Upper lobe of right lung (tissue), 1 donor: ENCODE results near the gene TOMM6. TPM values are rescaled to one million over a fixed set of nuclear protein-coding genes. Genes with fewer than 3 reads are reported as not detected.

ENCODE experiments used
- ATAC-seq: fragments of 200-7000 bp; cut with Tn5 transposase; one replicate; pipeline ENCODE4 v1.9.1; 2020; ENCODE audit warnings: mild to moderate bottlenecking, moderate library complexity
- DNase-seq: peaks from one replicate; pipeline ENCODE4 v3.0.0-alpha.2; 2020
- H3K27ac ChIP-seq: fragments of 200-600 bp; one replicate; pipeline ENCODE4 v1.8.0; 2022
- H3K27me3 ChIP-seq: fragments of 200-600 bp; one replicate; pipeline ENCODE4 v1.8.0; 2022; ENCODE audit warnings: mild to moderate bottlenecking
- H3K36me3 ChIP-seq: fragments of 200-600 bp; one replicate; pipeline ENCODE4 v1.8.0; 2022
- H3K4me1 ChIP-seq: fragments of 200-600 bp; one replicate; pipeline ENCODE4 v1.8.0; 2022
- H3K4me3 ChIP-seq: fragments of 200-600 bp; one replicate; pipeline ENCODE4 v1.8.0; 2022; ENCODE audit warnings: mild to moderate bottlenecking
- H3K9me3 ChIP-seq: fragments of 200-600 bp; one replicate; pipeline ENCODE4 v1.8.0; 2022
- intact Hi-C: fragments of 100-400 bp; cut with DNase I; formaldehyde crosslinking; loops from one replicate; pipeline ENCODE4 v1.11.0; 2022
- total RNA-seq: library from RNA; stranded (reverse); fragmentation: NEBNext Ultra II Directional; extraction: Animal tissue kit (Norgen Biotek cat#: 25700); gene quantifications from one replicate; pipeline ENCODE4 v1.2.1, GENCODE V29; 2021
- TF ChIP-seq, protein P1 (sequence below): fragments of 200-600 bp; IDR thresholded peaks from one replicate; pipeline ENCODE4 v1.8.0; 2022; ENCODE audit warnings: antibody characterized with exemption
- donor health status: DM: no; HTN: yes; CAD: no; lungs with severe emphysema.

TOMM6 gene
- total RNA-seq, 1 donor from 2014 or later = 138 TPM

GRCh38 chr6:41779788-41780550 is 7.5 kb upstream of the TOMM6 start, which contains the start of gene FRS3:
TSS of gene FRS3 (minus strand) at chr6:41779900. CDS start at chr6:41776987, 2,913 bp downstream.
- H3K4me3 ChIP-seq = peak within 1 kb of the TSS; percentile 81
- peak within 1 kb of the TSS; percentile 85 for H3K27ac ChIP-seq
- intact Hi-C loops = loop anchor here (10.0 kb wide), 1 partner anchor 155 kb away; no protein-coding TSS in a partner anchor
- H3K9me3 ChIP-seq = no peaks in the 10 kb centered on the region
- H3K36me3 ChIP-seq = peaks cover 16% of the 10 kb centered on the region
- H3K27me3 ChIP-seq = no peaks in the 10 kb centered on the region
- H3K4me1 ChIP-seq = peaks cover 36% of the 10 kb centered on the region
- ATAC-seq = peak; percentile 94
- TF ChIP-seq, protein P1, sequence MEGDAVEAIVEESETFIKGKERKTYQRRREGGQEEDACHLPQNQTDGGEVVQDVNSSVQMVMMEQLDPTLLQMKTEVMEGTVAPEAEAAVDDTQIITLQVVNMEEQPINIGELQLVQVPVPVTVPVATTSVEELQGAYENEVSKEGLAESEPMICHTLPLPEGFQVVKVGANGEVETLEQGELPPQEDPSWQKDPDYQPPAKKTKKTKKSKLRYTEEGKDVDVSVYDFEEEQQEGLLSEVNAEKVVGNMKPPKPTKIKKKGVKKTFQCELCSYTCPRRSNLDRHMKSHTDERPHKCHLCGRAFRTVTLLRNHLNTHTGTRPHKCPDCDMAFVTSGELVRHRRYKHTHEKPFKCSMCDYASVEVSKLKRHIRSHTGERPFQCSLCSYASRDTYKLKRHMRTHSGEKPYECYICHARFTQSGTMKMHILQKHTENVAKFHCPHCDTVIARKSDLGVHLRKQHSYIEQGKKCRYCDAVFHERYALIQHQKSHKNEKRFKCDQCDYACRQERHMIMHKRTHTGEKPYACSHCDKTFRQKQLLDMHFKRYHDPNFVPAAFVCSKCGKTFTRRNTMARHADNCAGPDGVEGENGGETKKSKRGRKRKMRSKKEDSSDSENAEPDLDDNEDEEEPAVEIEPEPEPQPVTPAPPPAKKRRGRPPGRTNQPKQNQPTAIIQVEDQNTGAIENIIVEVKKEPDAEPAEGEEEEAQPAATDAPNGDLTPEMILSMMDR = peak; percentile 80
- DNase-seq = peak; percentile 99

- H3K36me3 ChIP-seq = peaks cover 9% of the 10 kb centered on the region
- TF ChIP-seq, protein P1 = no peak
- intact Hi-C loops = loop anchor here (10.0 kb wide), 1 partner anchor 154 kb away; no protein-coding TSS in a partner anchor
- peak within 1 kb of the TSS; percentile 85 for H3K27ac ChIP-seq
- H3K4me3 ChIP-seq = peak within 1 kb of the TSS; percentile 81
- H3K27me3 ChIP-seq = no peaks in the 10 kb centered on the region
- no peaks in the 10 kb centered on the region for H3K9me3 ChIP-seq
- peaks cover 44% of the 10 kb centered on the region for H3K4me1 ChIP-seq
- ATAC-seq (peak; percentile 40), DNase-seq (peak; percentile 82)
Measured at GRCh38 chr6:41780551-41781365, 6.7 kb upstream of the TOMM6 start, which contains the start of gene PRICKLE4. TSS of gene PRICKLE4 (plus strand) at chr6:41780782. CDS start at chr6:41783474, 2,692 bp downstream.

- ATAC-seq = peak; percentile 14
- no peaks in the 10 kb centered on the region for H3K9me3 ChIP-seq
- DNase-seq = peak; percentile 81
- H3K27me3 ChIP-seq = no peaks in the 10 kb centered on the region
- H3K4me1 ChIP-seq = peaks cover 49% of the 10 kb centered on the region
- TF ChIP-seq, protein P1 = no peak
- H3K27ac ChIP-seq = peak overlapping the region; percentile 85
- intact Hi-C loops = loop anchor here (10.0 kb wide), 1 partner anchor 153 kb away; no protein-coding TSS in a partner anchor
- H3K36me3 ChIP-seq = peaks cover 5% of the 10 kb centered on the region
- peak overlapping the region; percentile 81 for H3K4me3 ChIP-seq
Measured at GRCh38 chr6:41781366-41781730, 6.1 kb upstream of the TOMM6 start.

- Histone ChIP-seq H3K27ac (no peak overlapping the region), H3K27me3 (no peaks in the 10 kb centered on the region), H3K36me3 (no peaks in the 10 kb centered on the region), H3K4me1 (peaks cover 51% of the 10 kb centered on the region), H3K4me3 (peak overlapping the region; percentile 2), H3K9me3 (no peaks in the 10 kb centered on the region)
- DNase-seq (no peak), ATAC-seq (no peak)
- TF ChIP-seq, protein P1 = no peak
- intact Hi-C loops = loop anchor here (10.0 kb wide), 1 partner anchor 152 kb away; no protein-coding TSS in a partner anchor
Measured at GRCh38 chr6:41783106-41783780, 4.3 kb upstream of the TOMM6 start.

DNA sequence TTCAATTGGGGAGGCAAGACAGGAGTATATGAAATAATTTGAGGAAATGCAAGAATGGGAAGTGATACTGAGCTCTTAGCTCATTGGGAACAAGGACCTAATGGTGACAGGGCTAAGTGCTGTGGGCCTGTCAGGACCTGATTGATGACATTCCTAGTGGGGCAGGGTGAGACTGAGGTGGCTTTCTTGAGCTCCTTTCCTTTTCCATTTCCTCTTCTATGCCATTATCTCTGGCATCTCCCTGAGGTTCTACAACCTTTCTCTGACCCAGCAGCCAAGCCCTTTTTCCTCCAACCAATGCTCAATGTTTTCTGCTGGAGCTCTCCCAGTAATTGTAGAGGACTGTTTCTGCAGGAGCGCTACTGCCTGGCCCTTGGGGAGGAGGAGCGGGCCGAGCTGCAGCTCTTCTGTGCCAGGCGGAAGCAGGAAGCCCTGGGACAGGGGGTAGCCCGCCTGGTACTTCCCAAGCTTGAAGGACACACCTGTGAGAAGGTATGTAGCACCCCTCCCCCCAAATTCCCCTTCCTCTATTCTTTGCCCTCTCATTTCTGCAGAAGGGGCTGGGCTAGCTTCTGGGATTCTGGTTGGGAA is 2.8 kb upstream of the TOMM6 start:
- Histone ChIP-seq H3K27ac (peak overlapping the region; percentile 36), H3K4me1 (peaks cover 56% of the 10 kb centered on the region), H3K27me3 (no peaks in the 10 kb centered on the region), H3K36me3 (peaks cover 7% of the 10 kb centered on the region), H3K9me3 (no peaks in the 10 kb centered on the region), H3K4me3 (no peak overlapping the region)
- intact Hi-C loops = loop anchor here (5.0 to 10.0 kb wide), 2 partner anchors 150 to 258 kb away; no protein-coding TSS in a partner anchor
- DNase-seq = no peak
- TF ChIP-seq, protein P1 = no peak
- ATAC-seq = no peak
